Keratinocyte (primary cell): ENCODE measurements around the gene PHLDA3. TPM values are rescaled to one million over a fixed set of nuclear protein-coding genes. Genes with fewer than 3 reads are reported as not detected.

Source experiments
- DNase-seq: peaks from one replicate; pipeline ENCODE4 v3.0.0-alpha.2; 2011; ENCODE audit warnings: low read depth, missing footprints, low spot score
- FAIRE-seq: peaks from 2 replicates; lab custom pipeline; 2011; peaks lifted over from hg19 to GRCh38; lab: Jason Lieb, UNC
- H2AFZ ChIP-seq: 2 replicates; pipeline ENCODE4 v1.6.0; 2012; ENCODE audit warnings: low read length, control low read depth, inconsistent platforms; ENCODE audit not compliant: control insufficient read depth
- H3K27ac ChIP-seq: 2 replicates; pipeline ENCODE4 v1.5.1; 2011; ENCODE audit warnings: low read length; ENCODE audit not compliant: control insufficient read depth, insufficient read depth
- H3K27me3 ChIP-seq: 3 replicates; pipeline ENCODE4 v1.6.0; 2011; ENCODE audit warnings: low read length; ENCODE audit not compliant: control insufficient read depth, insufficient read depth; ENCODE audit errors: extremely low read depth
- H3K36me3 ChIP-seq, 2 experiments: 2 replicates in 1 of 2; 3 replicates in 1 of 2; pipeline ENCODE4 v1.5.1; 2011; ENCODE audit warnings: low read length in 2 of 2, mild to moderate bottlenecking in 1 of 2; ENCODE audit not compliant: control insufficient read depth in 2 of 2, insufficient read depth in 2 of 2; ENCODE audit errors: extremely low read depth in 1 of 2
- H3K4me1 ChIP-seq: 3 replicates; pipeline ENCODE4 v1.5.1; 2011; ENCODE audit warnings: low read length; ENCODE audit not compliant: control insufficient read depth, insufficient read depth; ENCODE audit errors: extremely low read depth
- H3K4me2 ChIP-seq: 3 replicates; pipeline ENCODE4 v1.6.0; 2011; ENCODE audit warnings: low read depth, low read length; ENCODE audit not compliant: control insufficient read depth, insufficient read depth; ENCODE audit errors: extremely low read depth
- H3K4me3 ChIP-seq, 3 experiments: fragments of 200-600 bp in 1 of 3; sonication (generic) in 1 of 3; 2 replicates in 2 of 3; 3 replicates in 1 of 3; pipeline ENCODE4 v1.5.1; 2011 to 2016; ENCODE audit warnings: low read length in 3 of 3, mild to moderate bottlenecking in 3 of 3, control low read depth in 2 of 3, inconsistent platforms in 1 of 3, low read depth in 1 of 3, mixed read lengths in 1 of 3, mixed run types in 1 of 3, moderate library complexity in 1 of 3; ENCODE audit not compliant: control insufficient read depth in 2 of 3, insufficient read depth in 2 of 3; ENCODE audit errors: extremely low read depth in 1 of 3
- H3K79me2 ChIP-seq: 2 replicates; pipeline ENCODE4 v1.6.0; 2012; ENCODE audit warnings: low read length; ENCODE audit not compliant: control insufficient read depth, insufficient read depth
- H3K9ac ChIP-seq: 3 replicates; pipeline ENCODE4 v1.6.0; 2011; ENCODE audit warnings: low read length; ENCODE audit not compliant: control insufficient read depth, insufficient read depth; ENCODE audit errors: extremely low read depth
- H3K9me1 ChIP-seq: 3 replicates; pipeline ENCODE4 v1.6.0; 2011; ENCODE audit warnings: low read length; ENCODE audit not compliant: control insufficient read depth, insufficient read depth; ENCODE audit errors: extremely low read depth
- H3K9me3 ChIP-seq: 2 replicates; pipeline ENCODE4 v1.5.1; 2012; ENCODE audit warnings: low read depth, low read length; ENCODE audit not compliant: control insufficient read depth
- H4K20me1 ChIP-seq: 3 replicates; pipeline ENCODE4 v1.6.0; 2011; ENCODE audit warnings: low read length; ENCODE audit not compliant: control insufficient read depth, insufficient read depth; ENCODE audit errors: extremely low read depth
- CTCF ChIP-seq, 3 experiments: IDR thresholded peaks in 1 of 3; conservative IDR thresholded peaks in 1 of 3; optimal IDR thresholded peaks in 1 of 3; 2 replicates in 2 of 3; 3 replicates in 1 of 3; pipeline versions ENCODE3 to v1.5.1; 2011; ENCODE audit warnings: low read length in 3 of 3, mild to moderate bottlenecking in 3 of 3, moderate library complexity in 2 of 3, control low read depth in 1 of 3, inconsistent platforms in 1 of 3; ENCODE audit not compliant: insufficient read depth in 2 of 3; ENCODE audit errors: extremely low read depth in 1 of 3
- EZH2 ChIP-seq: IDR thresholded peaks from one replicate; pipeline ENCODE4 v1.6.1; 2012; ENCODE audit warnings: inconsistent platforms, mild to moderate bottlenecking, low read length, moderate library complexity
- dilution Hi-C: fragments of 300-500 bp; cut with MboI; formaldehyde crosslinking; loops from one replicate; pipeline ENCODE4 v1.7.0; 2020; ENCODE audit warnings: low sequenced_read_pairs; ENCODE audit not compliant: extremely low pct_ligation_motif_present
- polyA plus RNA-seq, 5 experiments: library from polyadenylated mRNA; depleted of rRNA in 3 of 5; stranded (reverse) in 3 of 5; stranded (forward) in 1 of 5; unstranded in 1 of 5; fragments of >200 nt; gene quantifications; 1 replicate in 1 of 5; 2 replicates in 3 of 5; 3 replicates in 1 of 5; pipeline versions ENCODE4 v1.2.1 to v1.2.3, GENCODE V29; 2011 to 2012; ENCODE audit warnings: missing spikeins in 2 of 5, low read depth in 1 of 5, low replicate concordance in 1 of 5

PHLDA3 gene
- polyA plus RNA-seq, 1 donor (not counting 4 experiments of a cell fraction or from before 2014, with no cell fraction given), result 48.2 TPM

GRCh38 chr1:201419746-201420607 lies 49.0 kb downstream of the PHLDA3 start:
- TF ChIP-seq CTCF (optimal IDR thresholded peaks at IDR 0.05 in 1 of 3, IDR thresholded peaks at IDR 0.05 in 1 of 3, conservative IDR thresholded peaks at IDR 0.05 in 1 of 3; ENCODE audit: extremely low read depth in 1 of 3, insufficient read depth in 2 of 3, low read length in 3 of 3) (no peak), EZH2 (no peak)
- Histone ChIP-seq H4K20me1 (no peaks in the 10 kb centered on the region), H3K9me1 (no peaks in the 10 kb centered on the region), H2AFZ (no peak overlapping the region), H3K4me3 (no peak overlapping the region), H3K4me1 (no peaks in the 10 kb centered on the region), H3K36me3 (no peaks in the 10 kb centered on the region), H3K4me2 (no peak overlapping the region), H3K9ac (no peak overlapping the region), H3K79me2 (no peaks in the 10 kb centered on the region), H3K27ac (no peak overlapping the region), H3K9me3 (peaks cover 1% of the 10 kb centered on the region), H3K27me3 (peaks cover 22% of the 10 kb centered on the region)
- dilution Hi-C loops, result no loop called here
- FAIRE-seq, result no peak
- DNase-seq, result no peak

- no peaks in the 10 kb centered on the region for H3K9me1 ChIP-seq
- no peak overlapping the region for H3K4me3 ChIP-seq
- no peak overlapping the region for H3K9ac ChIP-seq
- DNase-seq (no peak), FAIRE-seq (no peak)
- no peaks in the 10 kb centered on the region for H3K79me2 ChIP-seq
- TF ChIP-seq EZH2, result no peak
- no peak for TF ChIP-seq CTCF (optimal IDR thresholded peaks at IDR 0.05 in 1 of 3, IDR thresholded peaks at IDR 0.05 in 1 of 3, conservative IDR thresholded peaks at IDR 0.05 in 1 of 3; ENCODE audit: extremely low read depth in 1 of 3, insufficient read depth in 2 of 3, low read length in 3 of 3)
- no peak overlapping the region for H3K27ac ChIP-seq
- dilution Hi-C loops, result no loop called here
- H3K27me3 ChIP-seq, result peaks cover 22% of the 10 kb centered on the region
- no peaks in the 10 kb centered on the region for H4K20me1 ChIP-seq
- no peaks in the 10 kb centered on the region for H3K36me3 ChIP-seq
- no peaks in the 10 kb centered on the region for H3K4me1 ChIP-seq
- peaks cover 1% of the 10 kb centered on the region for H3K9me3 ChIP-seq
- H3K4me2 ChIP-seq, result no peak overlapping the region
- no peak overlapping the region for H2AFZ ChIP-seq
Measured at GRCh38 chr1:201419256-201419655, 49.7 kb downstream of the PHLDA3 start.
